ENCODE results near the gene TTC29. TPM values are rescaled to one million over a fixed set of nuclear protein-coding genes. Genes with fewer than 3 reads are reported as not detected.

The TTC29 gene, protein sequence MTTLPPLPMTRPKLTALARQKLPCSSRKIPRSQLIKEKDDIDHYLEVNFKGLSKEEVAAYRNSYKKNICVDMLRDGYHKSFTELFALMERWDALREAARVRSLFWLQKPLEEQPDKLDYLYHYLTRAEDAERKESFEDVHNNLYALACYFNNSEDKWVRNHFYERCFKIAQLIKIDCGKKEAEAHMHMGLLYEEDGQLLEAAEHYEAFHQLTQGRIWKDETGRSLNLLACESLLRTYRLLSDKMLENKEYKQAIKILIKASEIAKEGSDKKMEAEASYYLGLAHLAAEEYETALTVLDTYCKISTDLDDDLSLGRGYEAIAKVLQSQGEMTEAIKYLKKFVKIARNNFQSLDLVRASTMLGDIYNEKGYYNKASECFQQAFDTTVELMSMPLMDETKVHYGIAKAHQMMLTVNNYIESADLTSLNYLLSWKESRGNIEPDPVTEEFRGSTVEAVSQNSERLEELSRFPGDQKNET
- not detected for polyA plus RNA-seq

DNA sequence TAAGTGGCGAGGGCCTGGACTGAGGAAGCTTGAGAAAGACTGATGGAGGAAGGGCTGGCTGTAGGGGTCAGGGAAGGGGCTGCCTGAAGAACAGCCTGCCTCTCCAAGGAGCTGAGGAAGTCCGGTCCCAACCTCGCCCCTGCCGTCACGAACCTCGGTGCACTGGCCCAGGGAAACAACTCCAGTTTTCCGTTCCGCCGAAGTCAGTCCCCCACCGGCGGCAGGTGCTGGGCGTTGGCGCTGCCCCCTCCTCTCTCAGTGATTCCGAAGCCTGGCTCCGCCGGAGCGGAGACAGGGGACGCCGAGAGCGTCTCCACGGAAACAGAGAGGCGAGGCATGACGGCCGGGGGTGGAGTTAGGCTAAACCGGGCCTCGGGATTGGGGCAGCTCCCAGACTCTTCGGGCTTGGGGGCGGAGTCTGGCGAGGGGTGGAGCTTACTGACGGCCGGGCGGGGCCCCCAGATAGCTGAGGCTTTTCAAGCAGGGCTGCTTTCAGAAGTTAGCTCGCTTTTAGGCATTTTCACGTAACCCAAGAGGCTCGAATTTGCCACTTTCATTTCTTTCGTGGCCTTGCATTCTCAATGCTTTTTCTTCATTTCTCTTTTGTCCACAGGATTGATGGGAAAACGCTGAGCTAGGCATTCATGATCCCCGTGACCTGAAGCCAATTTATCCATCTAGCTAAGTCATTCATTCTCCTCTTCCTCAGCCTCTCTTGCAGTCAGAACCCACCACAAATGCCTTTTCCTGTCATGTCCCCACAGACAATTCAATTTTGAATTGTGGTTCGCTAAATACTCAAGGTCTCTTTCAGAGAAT, at the start of gene TTC29:
Gene TTC29 (minus strand): TSS at position 309 of the 819 bp plus-strand sequence. CDS start 5,969 bp downstream, outside the sequence.
- peaks cover 0 to 2% of the 10 kb centered on the region in 2 donors for H3K4me1 ChIP-seq (ENCODE audit: control insufficient read depth in 2 of 2, insufficient read depth in 2 of 2, low read length in 1 of 2)
- H3K36me3 ChIP-seq (ENCODE audit: control insufficient read depth in 2 of 2, insufficient read depth in 2 of 2, low read length in 1 of 2), result no peaks in the 10 kb centered on the region
- no peaks in the 10 kb centered on the region for H3K9me3 ChIP-seq (ENCODE audit: control insufficient read depth in 2 of 2, insufficient read depth in 1 of 2, low read depth in 1 of 2, low read length in 1 of 2)
- H3K27me3 ChIP-seq (ENCODE audit: control insufficient read depth in 1 of 2, insufficient read depth in 2 of 2, low read length in 2 of 2), result no peaks in the 10 kb centered on the region
- peak within 1 kb of the TSS; percentile 37 to 40 for H3K4me3 ChIP-seq (ENCODE audit: low read depth in 1 of 2, low read length in 2 of 2)
- no peak within 1 kb of the TSS for H3K27ac ChIP-seq (ENCODE audit: low read depth in 2 of 2, low read length in 1 of 2)
- WGBS, 2 donors, result 1% methylated on average over 39 of the region's 39 CpGs

DNA sequence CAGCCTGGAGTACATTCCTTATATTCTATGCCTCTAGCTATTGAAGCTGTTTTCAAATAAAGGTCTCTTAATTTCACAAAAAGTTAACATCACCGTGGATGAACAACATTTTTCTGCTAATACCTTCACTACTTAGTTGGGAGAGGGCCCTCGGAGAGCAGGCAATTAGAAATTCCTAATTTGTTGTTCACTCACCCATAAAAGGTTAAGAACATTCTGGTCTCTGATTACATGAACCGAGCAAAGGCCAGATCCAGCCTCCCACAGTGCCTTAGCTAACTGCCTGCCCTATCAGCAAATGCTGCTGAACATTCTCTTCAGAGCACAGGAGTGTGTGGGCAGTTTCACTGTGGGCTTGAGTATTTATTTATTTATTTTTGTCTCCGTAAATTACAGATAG, 36.0 kb upstream of the TTC29 start:
- 53 to 57% methylated on average over 4 of the region's 4 CpGs for WGBS, 2 donors
- H3K36me3 ChIP-seq (ENCODE audit: control insufficient read depth in 2 of 2, insufficient read depth in 2 of 2, low read length in 1 of 2), result no peaks in the 10 kb centered on the region
- H3K4me3 ChIP-seq (ENCODE audit: low read depth in 1 of 2, low read length in 2 of 2), result no peak overlapping the region
- no peaks in the 10 kb centered on the region for H3K9me3 ChIP-seq (ENCODE audit: control insufficient read depth in 2 of 2, insufficient read depth in 1 of 2, low read depth in 1 of 2, low read length in 1 of 2)
- no peak overlapping the region for H3K27ac ChIP-seq (ENCODE audit: low read depth in 2 of 2, low read length in 1 of 2)
- H3K4me1 ChIP-seq (ENCODE audit: control insufficient read depth in 2 of 2, insufficient read depth in 2 of 2, low read length in 1 of 2), result no peaks in the 10 kb centered on the region
- no peaks in the 10 kb centered on the region for H3K27me3 ChIP-seq (ENCODE audit: control insufficient read depth in 1 of 2, insufficient read depth in 2 of 2, low read length in 2 of 2)

DNA sequence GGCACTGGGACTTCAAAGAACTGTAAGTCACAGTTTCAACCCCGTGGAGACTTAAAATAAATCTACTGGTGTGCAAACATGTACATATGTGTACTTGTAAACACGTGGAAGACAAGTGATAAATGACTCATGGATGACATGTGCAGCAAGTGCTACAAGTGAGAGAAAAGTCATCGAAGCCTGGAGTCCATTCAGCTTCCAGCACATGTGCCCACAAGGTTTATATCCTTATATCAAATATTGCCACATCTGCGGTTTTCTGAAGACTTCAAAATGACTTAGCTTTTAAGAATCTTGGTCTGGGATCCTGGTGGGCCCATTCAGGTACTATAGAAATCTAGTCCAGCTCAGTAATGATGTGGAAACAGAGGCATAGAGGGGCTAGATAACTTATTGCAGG, 33.0 kb upstream of the TTC29 start:
- H3K27ac ChIP-seq (ENCODE audit: low read depth in 2 of 2, low read length in 1 of 2), result no peak overlapping the region
- H3K9me3 ChIP-seq (ENCODE audit: control insufficient read depth in 2 of 2, insufficient read depth in 1 of 2, low read depth in 1 of 2, low read length in 1 of 2), result no peaks in the 10 kb centered on the region
- 50 to 53% methylated on average over 4 of the region's 4 CpGs for WGBS, 2 donors
- no peaks in the 10 kb centered on the region for H3K27me3 ChIP-seq (ENCODE audit: control insufficient read depth in 1 of 2, insufficient read depth in 2 of 2, low read length in 2 of 2)
- no peaks in the 10 kb centered on the region for H3K36me3 ChIP-seq (ENCODE audit: control insufficient read depth in 2 of 2, insufficient read depth in 2 of 2, low read length in 1 of 2)
- H3K4me1 ChIP-seq (ENCODE audit: control insufficient read depth in 2 of 2, insufficient read depth in 2 of 2, low read length in 1 of 2), result no peaks in the 10 kb centered on the region
- no peak overlapping the region for H3K4me3 ChIP-seq (ENCODE audit: low read depth in 1 of 2, low read length in 2 of 2)

DNA sequence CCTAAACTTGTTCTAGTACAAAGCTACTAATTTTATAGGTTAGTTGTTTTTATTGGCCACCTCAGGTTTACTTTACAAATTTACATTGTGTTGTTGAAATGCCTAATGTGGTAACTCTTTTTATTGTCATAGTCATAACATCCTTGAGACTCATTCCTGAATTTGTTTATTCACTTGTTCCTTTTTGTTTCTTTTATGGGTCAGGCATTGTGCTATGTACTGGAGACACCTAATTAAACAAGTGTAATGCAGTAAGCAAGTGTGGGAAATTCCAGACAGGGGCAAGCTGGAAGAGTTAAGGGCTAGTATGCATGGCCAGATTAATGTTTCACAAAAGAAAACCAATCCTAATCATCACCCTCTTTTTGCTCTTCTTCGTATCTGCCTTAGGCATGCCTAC, 30.5 kb upstream of the TTC29 start:
- Histone ChIP-seq H3K9me3 (ENCODE audit: control insufficient read depth in 2 of 2, insufficient read depth in 1 of 2, low read depth in 1 of 2, low read length in 1 of 2) (no peaks in the 10 kb centered on the region), H3K4me1 (ENCODE audit: control insufficient read depth in 2 of 2, insufficient read depth in 2 of 2, low read length in 1 of 2) (no peaks in the 10 kb centered on the region), H3K4me3 (ENCODE audit: low read depth in 1 of 2, low read length in 2 of 2) (no peak overlapping the region), H3K27me3 (ENCODE audit: control insufficient read depth in 1 of 2, insufficient read depth in 2 of 2, low read length in 2 of 2) (no peaks in the 10 kb centered on the region), H3K27ac (ENCODE audit: low read depth in 2 of 2, low read length in 1 of 2) (no peak overlapping the region), H3K36me3 (ENCODE audit: control insufficient read depth in 2 of 2, insufficient read depth in 2 of 2, low read length in 1 of 2) (no peaks in the 10 kb centered on the region)
- 0 to 28% methylated on average over 1 of the region's 1 CpG for WGBS, 2 donors

DNA sequence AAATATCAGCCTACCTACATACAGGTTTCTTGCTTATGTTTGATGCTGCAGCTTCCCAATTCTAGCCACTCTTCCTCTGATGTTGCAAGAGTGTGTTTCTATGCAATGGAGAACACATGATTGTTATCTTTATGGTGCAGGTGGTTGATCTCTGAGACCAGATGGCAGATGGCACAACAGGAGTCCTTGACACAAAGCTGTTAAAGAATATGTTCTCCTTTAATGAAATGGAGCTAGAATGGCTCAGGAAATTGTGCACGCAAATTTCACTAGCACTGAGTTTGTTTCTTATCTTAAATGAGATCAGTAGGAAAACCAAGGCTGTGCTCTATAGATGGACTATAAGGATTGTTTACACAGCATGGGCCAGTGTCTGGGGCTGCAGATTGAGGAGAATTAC, 29.9 kb upstream of the TTC29 start:
- Histone ChIP-seq H3K4me1 (ENCODE audit: control insufficient read depth in 2 of 2, insufficient read depth in 2 of 2, low read length in 1 of 2) (no peaks in the 10 kb centered on the region), H3K36me3 (ENCODE audit: control insufficient read depth in 2 of 2, insufficient read depth in 2 of 2, low read length in 1 of 2) (no peaks in the 10 kb centered on the region), H3K4me3 (ENCODE audit: low read depth in 1 of 2, low read length in 2 of 2) (no peak overlapping the region), H3K27ac (ENCODE audit: low read depth in 2 of 2, low read length in 1 of 2) (no peak overlapping the region), H3K9me3 (ENCODE audit: control insufficient read depth in 2 of 2, insufficient read depth in 1 of 2, low read depth in 1 of 2, low read length in 1 of 2) (no peaks in the 10 kb centered on the region), H3K27me3 (ENCODE audit: control insufficient read depth in 1 of 2, insufficient read depth in 2 of 2, low read length in 2 of 2) (no peaks in the 10 kb centered on the region)
- 41 to 48% methylated on average over 1 of the region's 1 CpG for WGBS, 2 donors

DNA sequence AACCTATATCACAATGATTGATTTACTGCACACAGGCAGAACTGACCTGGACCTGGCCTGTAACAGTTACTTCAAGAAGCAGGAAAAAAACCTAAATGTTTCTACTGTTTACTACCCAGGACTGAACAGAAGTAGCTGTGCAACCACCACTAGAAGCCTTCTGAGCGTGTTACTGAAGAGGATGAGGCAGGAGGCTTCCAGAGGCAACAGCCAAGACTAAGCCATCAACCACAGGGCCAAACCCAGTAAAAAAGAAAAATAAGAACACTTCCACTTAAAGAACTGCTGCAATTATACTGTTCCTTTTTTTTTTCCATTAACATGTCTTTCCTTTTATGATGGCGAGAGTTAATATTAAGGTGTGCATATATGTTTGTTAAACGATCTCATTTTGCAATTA, 29.4 kb upstream of the TTC29 start:
- Histone ChIP-seq H3K4me1 (ENCODE audit: control insufficient read depth in 2 of 2, insufficient read depth in 2 of 2, low read length in 1 of 2) (no peaks in the 10 kb centered on the region), H3K27ac (ENCODE audit: low read depth in 2 of 2, low read length in 1 of 2) (no peak overlapping the region), H3K36me3 (ENCODE audit: control insufficient read depth in 2 of 2, insufficient read depth in 2 of 2, low read length in 1 of 2) (no peaks in the 10 kb centered on the region), H3K4me3 (ENCODE audit: low read depth in 1 of 2, low read length in 2 of 2) (no peak overlapping the region), H3K9me3 (ENCODE audit: control insufficient read depth in 2 of 2, insufficient read depth in 1 of 2, low read depth in 1 of 2, low read length in 1 of 2) (no peaks in the 10 kb centered on the region), H3K27me3 (ENCODE audit: control insufficient read depth in 1 of 2, insufficient read depth in 2 of 2, low read length in 2 of 2) (no peaks in the 10 kb centered on the region)
- WGBS, 2 donors, result 76 to 78% methylated on average over 3 of the region's 3 CpGs

DNA sequence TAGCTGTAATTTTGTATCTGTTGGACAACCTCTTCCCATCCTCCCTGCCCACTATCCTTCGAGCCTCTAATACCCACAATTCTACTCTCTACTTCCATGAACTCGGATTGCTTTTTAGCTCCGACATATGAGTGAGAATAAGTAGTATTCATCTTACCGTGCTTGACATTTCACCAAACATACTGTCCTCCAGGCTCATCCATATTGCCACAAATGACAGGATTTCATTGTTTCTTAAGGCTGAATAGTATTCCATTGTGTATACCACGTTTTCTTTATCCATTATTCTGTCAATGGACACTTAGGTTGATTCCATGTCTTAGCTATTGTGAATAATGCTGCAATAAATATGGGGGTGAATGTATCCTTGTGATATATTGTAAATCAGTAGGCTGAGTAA, 26.4 kb upstream of the TTC29 start:
- Histone ChIP-seq H3K4me1 (ENCODE audit: control insufficient read depth in 2 of 2, insufficient read depth in 2 of 2, low read length in 1 of 2) (no peaks in the 10 kb centered on the region), H3K27me3 (ENCODE audit: control insufficient read depth in 1 of 2, insufficient read depth in 2 of 2, low read length in 2 of 2) (no peaks in the 10 kb centered on the region), H3K4me3 (ENCODE audit: low read depth in 1 of 2, low read length in 2 of 2) (no peak overlapping the region), H3K9me3 (ENCODE audit: control insufficient read depth in 2 of 2, insufficient read depth in 1 of 2, low read depth in 1 of 2, low read length in 1 of 2) (no peaks in the 10 kb centered on the region), H3K27ac (ENCODE audit: low read depth in 2 of 2, low read length in 1 of 2) (no peak overlapping the region), H3K36me3 (ENCODE audit: control insufficient read depth in 2 of 2, insufficient read depth in 2 of 2, low read length in 1 of 2) (no peaks in the 10 kb centered on the region)
- WGBS, 2 donors, result 62 to 68% methylated on average over 5 of the region's 5 CpGs

DNA sequence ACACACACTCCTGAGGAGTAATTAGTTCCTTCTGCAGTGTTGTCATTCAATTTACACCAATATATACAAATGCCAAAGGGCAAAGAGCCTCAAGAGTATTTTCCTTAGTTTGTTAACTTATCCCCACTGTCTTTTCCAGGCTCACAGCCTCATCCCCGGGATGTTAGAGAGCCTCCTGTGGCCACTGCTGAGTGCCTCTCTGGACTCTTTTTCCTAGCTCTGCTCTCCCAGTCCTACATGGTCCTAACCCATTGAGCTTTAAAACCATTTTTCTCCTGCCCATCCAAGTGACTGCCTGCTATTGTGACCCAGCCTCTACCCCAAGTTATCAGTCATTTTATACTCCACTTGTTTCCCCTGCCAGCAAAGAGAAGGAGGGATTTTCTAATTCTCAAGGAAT, 23.5 kb upstream of the TTC29 start:
- 73 to 79% methylated on average over 1 of the region's 1 CpG for WGBS, 2 donors
- Histone ChIP-seq H3K9me3 (ENCODE audit: control insufficient read depth in 2 of 2, insufficient read depth in 1 of 2, low read depth in 1 of 2, low read length in 1 of 2) (no peaks in the 10 kb centered on the region), H3K4me1 (ENCODE audit: control insufficient read depth in 2 of 2, insufficient read depth in 2 of 2, low read length in 1 of 2) (no peaks in the 10 kb centered on the region), H3K36me3 (ENCODE audit: control insufficient read depth in 2 of 2, insufficient read depth in 2 of 2, low read length in 1 of 2) (no peaks in the 10 kb centered on the region), H3K27me3 (ENCODE audit: control insufficient read depth in 1 of 2, insufficient read depth in 2 of 2, low read length in 2 of 2) (no peaks in the 10 kb centered on the region), H3K27ac (ENCODE audit: low read depth in 2 of 2, low read length in 1 of 2) (no peak overlapping the region), H3K4me3 (ENCODE audit: low read depth in 1 of 2, low read length in 2 of 2) (no peak overlapping the region)

DNA sequence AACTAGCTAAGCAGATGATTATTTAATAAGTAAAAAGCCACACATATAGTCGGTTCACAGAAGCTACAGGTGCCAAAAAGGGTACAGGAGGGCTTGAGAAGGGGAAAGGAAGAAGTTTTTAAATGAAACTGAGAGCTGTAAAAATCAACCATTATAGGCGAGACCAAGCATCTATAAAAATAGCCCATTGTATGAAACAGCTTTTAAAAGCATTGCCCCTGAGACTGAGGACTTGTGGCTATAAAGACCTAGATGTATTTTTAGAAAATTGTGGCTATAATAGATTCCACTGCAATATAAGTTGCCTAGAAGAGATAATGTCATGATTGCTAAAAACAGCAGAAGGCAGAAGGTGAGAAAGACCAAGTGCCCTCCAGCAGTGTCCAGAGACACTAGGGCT, 15.0 kb upstream of the TTC29 start:
- Histone ChIP-seq H3K27me3 (ENCODE audit: control insufficient read depth in 1 of 2, insufficient read depth in 2 of 2, low read length in 2 of 2) (no peaks in the 10 kb centered on the region), H3K9me3 (ENCODE audit: control insufficient read depth in 2 of 2, insufficient read depth in 1 of 2, low read depth in 1 of 2, low read length in 1 of 2) (no peaks in the 10 kb centered on the region), H3K4me3 (ENCODE audit: low read depth in 1 of 2, low read length in 2 of 2) (no peak overlapping the region), H3K4me1 (ENCODE audit: control insufficient read depth in 2 of 2, insufficient read depth in 2 of 2, low read length in 1 of 2) (no peaks in the 10 kb centered on the region), H3K27ac (ENCODE audit: low read depth in 2 of 2, low read length in 1 of 2) (no peak overlapping the region), H3K36me3 (ENCODE audit: control insufficient read depth in 2 of 2, insufficient read depth in 2 of 2, low read length in 1 of 2) (no peaks in the 10 kb centered on the region)
- 61 to 65% methylated on average over 2 of the region's 2 CpGs for WGBS, 2 donors

All from esophagus (tissue), 2 donors.